Neural cell (in vitro differentiated cells): ENCODE measurements around the gene MYO1D. TPM values are rescaled to one million over a fixed set of nuclear protein-coding genes. Genes with fewer than 3 reads are reported as not detected.

Experiments
- H2AFZ ChIP-seq: fragments of 200-600, 300-800 bp; sonication (generic), shearing (Covaris generic); 2 replicates; pipeline ENCODE4 v1.6.0; 2014; ENCODE audit warnings: low read depth, mild to moderate bottlenecking, antibody characterized with exemption, low read length, moderate library complexity
- H3F3A ChIP-seq: fragments of 200-600 bp; shearing (Covaris generic); 2 replicates; pipeline ENCODE4 v1.6.1; 2016; ENCODE audit warnings: mild to moderate bottlenecking, moderate library complexity, mixed read lengths, antibody characterized with exemption, low read length; ENCODE audit not compliant: insufficient read depth, poor library complexity, severe bottlenecking
- H3K27ac ChIP-seq: fragments of 200-600, 300-800 bp; sonication (generic), shearing (Covaris generic); 2 replicates; pipeline ENCODE4 v1.5.1; 2014; ENCODE audit warnings: mild to moderate bottlenecking, low read length, moderate library complexity
- H3K27me3 ChIP-seq: fragments of 300-800, 200-600 bp; sonication (generic), shearing (Covaris generic); 2 replicates; pipeline ENCODE4 v1.6.0; 2014; ENCODE audit warnings: mild to moderate bottlenecking, low read depth, low read length, moderate library complexity; ENCODE audit not compliant: insufficient read depth
- H3K36me3 ChIP-seq: fragments of 300-800, 200-600 bp; sonication (generic), shearing (Covaris generic); 2 replicates; pipeline ENCODE4 v1.5.1; 2014; ENCODE audit warnings: mild to moderate bottlenecking, antibody characterized with exemption, low read length, moderate library complexity; ENCODE audit not compliant: insufficient read depth
- H3K4me2 ChIP-seq: fragments of 300-800, 200-600 bp; sonication (generic), shearing (Covaris generic); 2 replicates; pipeline ENCODE4 v1.6.0; 2014; ENCODE audit warnings: mild to moderate bottlenecking, low read length
- H3K4me3 ChIP-seq: fragments of 300-800, 200-600 bp; sonication (generic), shearing (Covaris generic); 2 replicates; pipeline ENCODE4 v1.5.1; 2014; ENCODE audit warnings: mild to moderate bottlenecking, low read length, moderate library complexity
- H3K79me2 ChIP-seq: fragments of 200-600 bp; shearing (Covaris generic); replicated peaks from 2 replicates; pipeline ENCODE4 v1.6.0; 2014; ENCODE audit warnings: mild to moderate bottlenecking, low read length, moderate library complexity; ENCODE audit not compliant: insufficient read depth
- H3K9ac ChIP-seq: fragments of 300-800, 200-600 bp; sonication (generic), shearing (Covaris generic); 2 replicates; pipeline ENCODE4 v1.6.1; 2016; ENCODE audit warnings: mild to moderate bottlenecking, low read length, mixed read lengths
- H3K9me2 ChIP-seq: fragments of 200-600 bp; shearing (Covaris generic); 2 replicates; pipeline ENCODE4 v1.6.1; 2016; ENCODE audit warnings: mild to moderate bottlenecking, low read length, mixed read lengths; ENCODE audit not compliant: insufficient read depth
- H3K9me3 ChIP-seq: fragments of 200-600, 300-800 bp; sonication (generic), shearing (Covaris generic); 2 replicates; pipeline ENCODE4 v1.6.1; 2016; ENCODE audit warnings: mild to moderate bottlenecking, mixed run types, low read length, moderate library complexity, mixed read lengths
- H4K20me1 ChIP-seq: fragments of 200-600 bp; shearing (Covaris generic); 2 replicates; pipeline ENCODE4 v1.6.1; 2016; ENCODE audit warnings: mild to moderate bottlenecking, mixed run types; ENCODE audit not compliant: insufficient read depth
- CTCF ChIP-seq: fragments of 450-650 bp; IDR thresholded peaks from 2 replicates; pipeline ENCODE4 v1.5.1; 2014; ENCODE audit warnings: antibody characterized with exemption, mild to moderate bottlenecking, moderate library complexity; ENCODE audit not compliant: poor library complexity, severe bottlenecking
- EP300 ChIP-seq: fragments of 450-650 bp; conservative IDR thresholded peaks from 2 replicates; pipeline ENCODE4 v1.6.1; 2014; ENCODE audit warnings: antibody characterized with exemption, mild to moderate bottlenecking, moderate library complexity; ENCODE audit not compliant: poor library complexity, severe bottlenecking
- EZH2 ChIP-seq: fragments of 200-600, 300-800 bp; shearing (Covaris generic), sonication (generic); IDR thresholded peaks from 2 replicates; pipeline ENCODE4 v1.6.1; 2014; ENCODE audit warnings: antibody characterized with exemption, low read length, borderline replicate concordance, mild to moderate bottlenecking; ENCODE audit not compliant: insufficient read depth, poor library complexity, severe bottlenecking
- MXI1 ChIP-seq: fragments of 450-650 bp; conservative IDR thresholded peaks from 2 replicates; pipeline ENCODE4 v1.6.1; 2014; ENCODE audit warnings: antibody characterized with exemption, mild to moderate bottlenecking; ENCODE audit not compliant: poor library complexity, severe bottlenecking
- POLR2AphosphoS5 ChIP-seq: IDR thresholded peaks from 2 replicates; pipeline ENCODE4 v1.6.1; 2012
- RAD21 ChIP-seq: fragments of 450-650 bp; conservative IDR thresholded peaks from 2 replicates; pipeline ENCODE4 v1.6.1; 2014; ENCODE audit warnings: antibody characterized with exemption, mild to moderate bottlenecking, moderate library complexity
- REST ChIP-seq: IDR thresholded peaks from 2 replicates; pipeline ENCODE4 v1.6.1; 2012; ENCODE audit warnings: borderline replicate concordance
- SMC3 ChIP-seq: fragments of 450-650 bp; conservative IDR thresholded peaks from 2 replicates; pipeline ENCODE4 v1.6.1; 2014; ENCODE audit warnings: antibody characterized with exemption, mild to moderate bottlenecking, moderate library complexity; ENCODE audit not compliant: poor library complexity
- TAF1 ChIP-seq: IDR thresholded peaks from 2 replicates; pipeline ENCODE4 v1.6.1; 2012; ENCODE audit warnings: low read depth
- polyA plus RNA-seq: library from polyadenylated mRNA; depleted of rRNA; stranded (reverse); fragments of >200 nt; gene quantifications from 2 replicates; pipeline ENCODE4 v1.2.3, GENCODE V29; 2014

The MYO1D gene
- polyA plus RNA-seq, 1 donor from 2014 or later: 10.7 TPM

DNA sequence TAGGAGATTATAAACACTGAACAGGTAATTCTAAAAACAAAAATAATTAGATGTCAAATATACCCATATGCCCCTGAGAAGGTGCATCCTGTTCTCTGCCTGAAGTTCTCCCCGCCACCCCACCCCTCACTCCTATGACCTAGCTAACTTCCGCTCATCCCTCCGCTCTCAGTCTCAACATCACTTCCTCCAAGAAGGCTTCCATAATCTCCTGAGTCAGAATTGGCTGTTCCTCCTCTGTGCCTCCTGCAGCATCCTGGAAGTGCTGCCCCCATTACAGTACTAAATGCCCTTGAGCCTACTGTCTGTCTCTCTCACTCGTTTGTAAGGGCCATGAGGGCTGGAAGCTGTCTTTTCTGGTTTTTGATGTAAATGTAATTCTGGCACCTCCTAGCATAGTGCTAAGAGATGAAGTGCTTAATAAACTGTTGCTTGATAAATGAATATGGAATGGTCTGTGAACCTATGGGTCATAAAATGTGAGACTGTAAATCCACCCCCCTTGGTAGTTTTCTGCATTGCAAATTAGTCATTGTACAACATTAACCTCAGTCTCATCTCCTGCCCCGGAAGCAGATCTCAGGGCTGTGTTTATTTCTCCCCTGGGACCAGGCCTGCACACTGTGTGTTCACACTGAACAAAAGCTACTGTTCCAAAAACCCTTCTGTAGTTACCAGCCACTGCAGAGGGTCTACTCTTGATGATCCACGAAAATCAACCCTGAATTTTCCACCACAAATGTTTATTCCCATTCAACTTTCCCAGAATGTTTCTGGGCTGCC is 3.9 kb upstream of the MYO1D start:
- Histone ChIP-seq H3K27me3 (peaks cover 6% of the 10 kb centered on the region), H3K36me3 (no peaks in the 10 kb centered on the region), H3K9me3 (no peaks in the 10 kb centered on the region), H3K9ac (no peak overlapping the region), H3K4me3 (no peak overlapping the region), H4K20me1 (no peaks in the 10 kb centered on the region), H3F3A (no peaks in the 10 kb centered on the region), H3K9me2 (no peaks in the 10 kb centered on the region), H3K27ac (no peak overlapping the region), H3K4me2 (no peak overlapping the region), H2AFZ (no peak overlapping the region), H3K79me2 (no peaks in the 10 kb centered on the region)
- TF ChIP-seq TAF1: no peak
- TF ChIP-seq SMC3: no peak
- no peak for TF ChIP-seq POLR2AphosphoS5
- TF ChIP-seq EZH2: no peak
- TF ChIP-seq MXI1: no peak
- TF ChIP-seq EP300: no peak
- no peak for TF ChIP-seq CTCF
- TF ChIP-seq REST: no peak
- TF ChIP-seq RAD21: no peak

DNA sequence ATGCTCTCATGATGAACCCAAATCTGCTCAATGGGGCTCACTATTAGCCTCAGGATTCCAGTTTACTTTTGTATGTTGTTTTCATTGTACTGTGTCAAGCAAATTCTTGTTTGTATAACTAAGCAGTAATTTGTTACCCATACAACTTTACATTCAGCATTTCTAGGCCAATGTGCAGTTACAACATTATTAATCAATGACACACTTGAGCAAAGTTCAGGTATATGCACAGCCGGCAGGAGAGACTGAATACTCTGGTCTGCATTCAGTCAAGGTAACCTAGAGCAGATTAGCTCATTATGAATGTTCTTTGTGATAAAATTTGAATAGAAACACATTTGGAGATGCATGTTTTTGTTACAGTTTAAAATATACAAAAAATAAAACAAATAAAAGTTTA is 2.2 kb upstream of the MYO1D start:
- TF ChIP-seq EZH2: no peak
- TF ChIP-seq MXI1: no peak
- TF ChIP-seq POLR2AphosphoS5: no peak
- TF ChIP-seq SMC3: no peak
- TF ChIP-seq EP300: no peak
- no peak for TF ChIP-seq RAD21
- TF ChIP-seq CTCF: no peak
- TF ChIP-seq REST: no peak
- TF ChIP-seq TAF1: no peak
- Histone ChIP-seq H3K9me3 (no peaks in the 10 kb centered on the region), H2AFZ (no peak overlapping the region), H3K79me2 (peaks cover 3% of the 10 kb centered on the region), H3K4me3 (no peak overlapping the region), H3K9ac (no peak overlapping the region), H3K4me2 (no peak overlapping the region), H3K27ac (no peak overlapping the region), H3K36me3 (no peaks in the 10 kb centered on the region), H3F3A (no peaks in the 10 kb centered on the region), H3K9me2 (no peaks in the 10 kb centered on the region), H4K20me1 (no peaks in the 10 kb centered on the region), H3K27me3 (peaks cover 23% of the 10 kb centered on the region)
